Right ventricle myocardium superior (tissue), 1 donor: ENCODE results near the gene WDR27. TPM values are rescaled to one million over a fixed set of nuclear protein-coding genes. Genes with fewer than 3 reads are reported as not detected.
"Not testable (repeated sequence)": the region's sequence is repeated elsewhere in the genome, so short reads cannot be mapped to it uniquely, and the experiment has no call there.

Experiments used
- ATAC-seq: fragments of 200-7000 bp; cut with Tn5 transposase; one replicate; pipeline ENCODE4 v1.9.1; 2020; ENCODE audit warnings: mild to moderate bottlenecking; ENCODE audit not compliant: poor library complexity
- DNase-seq: peaks from one replicate; pipeline ENCODE4 v3.0.0-alpha.2; 2020
- intact Hi-C: fragments of 100-400 bp; cut with DNase I; formaldehyde crosslinking; loops from one replicate; pipeline ENCODE4 v1.11.2; 2022
- total RNA-seq: library from RNA; stranded (reverse); fragmentation: NEBNext Ultra II Directional; extraction: Animal tissue kit (Norgen Biotek cat#: 25700); gene quantifications from one replicate; pipeline ENCODE4 v1.2.1, GENCODE V29; 2021
- donor health status: DM: no; HTN: yes; CAD: no; lungs with severe emphysema.

Gene WDR27
- total RNA-seq, 1 donor from 2014 or later, result 9.0 TPM

GRCh38 chr6:169648092-169648491 lies 53.7 kb downstream of the WDR27 start:
- intact Hi-C loops, result no loop called here
- ATAC-seq, result no peak
- no peak for DNase-seq

GRCh38 chr6:169647637-169648036 lies 54.2 kb downstream of the WDR27 start:
- intact Hi-C loops, result no loop called here
- DNase-seq, result no peak
- ATAC-seq, result no peak

- intact Hi-C loops, result no loop called here
- DNase-seq (no peak), ATAC-seq (no peak)
Measured at GRCh38 chr6:169646906-169647567, 54.8 kb downstream of the WDR27 start.

- intact Hi-C loops, ATAC-seq, DNase-seq: not testable (repeated sequence)
Measured at GRCh38 chr6:169645459-169645858, 56.4 kb downstream of the WDR27 start.

- no peak for DNase-seq
- intact Hi-C loops, result no loop called here
- no peak for ATAC-seq
Measured at GRCh38 chr6:169643521-169643920, 58.3 kb downstream of the WDR27 start.

- no peak for ATAC-seq
- no peak for DNase-seq
- intact Hi-C loops, result no loop called here
Measured at GRCh38 chr6:169642455-169642854, 59.4 kb downstream of the WDR27 start.

GRCh38 chr6:169641461-169642085 lies 60.3 kb downstream of the WDR27 start:
- no peak for ATAC-seq
- intact Hi-C loops, result no loop called here
- DNase-seq, result no peak

GRCh38 chr6:169640983-169641382 lies 60.8 kb downstream of the WDR27 start:
- no peak for DNase-seq
- ATAC-seq, result no peak
- intact Hi-C loops, result no loop called here

GRCh38 chr6:169640351-169640852 lies 61.4 kb downstream of the WDR27 start:
- DNase-seq, result no peak
- ATAC-seq, result no peak
- intact Hi-C loops, result no loop called here

GRCh38 chr6:169639653-169640278 lies 62.1 kb downstream of the WDR27 start:
- intact Hi-C loops, result no loop called here
- DNase-seq, result no peak
- no peak for ATAC-seq

GRCh38 chr6:169638915-169639314 lies 62.9 kb downstream of the WDR27 start:
- no peak for DNase-seq

GRCh38 chr6:169638388-169638787 lies 63.4 kb downstream of the WDR27 start:
- DNase-seq (no peak), ATAC-seq (no peak)
- intact Hi-C loops, result no loop called here

More at GRCh38 chr6:169638915-169639314, 62.9 kb downstream of the WDR27 start:
- intact Hi-C loops, result no loop called here
- no peak for ATAC-seq

GRCh38 chr6:169635345-169635744 lies 66.5 kb downstream of the WDR27 start:
- no peak for DNase-seq
- intact Hi-C loops, result no loop called here
- no peak for ATAC-seq

GRCh38 chr6:169632841-169633240 lies 69.0 kb downstream of the WDR27 start:
- ATAC-seq (no peak), DNase-seq (no peak)
- intact Hi-C loops, result no loop called here

- DNase-seq (no peak), ATAC-seq (no peak)
- intact Hi-C loops, result no loop called here
Measured at GRCh38 chr6:169629256-169629655, 72.6 kb downstream of the WDR27 start.

GRCh38 chr6:169627736-169628607 lies 73.9 kb downstream of the WDR27 start:
- ATAC-seq (no peak), DNase-seq (no peak)
- intact Hi-C loops, result no loop called here

- intact Hi-C loops, result no loop called here
- no peak for DNase-seq
- no peak for ATAC-seq
Measured at GRCh38 chr6:169626649-169627048, 75.2 kb downstream of the WDR27 start.

- ATAC-seq, result no peak
- intact Hi-C loops, result no loop called here
Measured at GRCh38 chr6:169626169-169626568, 75.7 kb downstream of the WDR27 start.

GRCh38 chr6:169625376-169625775 lies 76.5 kb downstream of the WDR27 start:
- ATAC-seq (no peak), DNase-seq (no peak)
- intact Hi-C loops, result no loop called here

More at GRCh38 chr6:169626169-169626568, 75.7 kb downstream of the WDR27 start:
- DNase-seq, result no peak
